Measurements from ENCODE around the gene DLG2. TPM values are rescaled to one million over a fixed set of nuclear protein-coding genes. Genes with fewer than 3 reads are reported as not detected.
"Not testable (repeated sequence)": the region's sequence is repeated elsewhere in the genome, so short reads cannot be mapped to it uniquely, and the experiment has no call there.

Gene DLG2
- polyA plus RNA-seq, 2 donors = 2.6 to 6.7 TPM

DNA sequence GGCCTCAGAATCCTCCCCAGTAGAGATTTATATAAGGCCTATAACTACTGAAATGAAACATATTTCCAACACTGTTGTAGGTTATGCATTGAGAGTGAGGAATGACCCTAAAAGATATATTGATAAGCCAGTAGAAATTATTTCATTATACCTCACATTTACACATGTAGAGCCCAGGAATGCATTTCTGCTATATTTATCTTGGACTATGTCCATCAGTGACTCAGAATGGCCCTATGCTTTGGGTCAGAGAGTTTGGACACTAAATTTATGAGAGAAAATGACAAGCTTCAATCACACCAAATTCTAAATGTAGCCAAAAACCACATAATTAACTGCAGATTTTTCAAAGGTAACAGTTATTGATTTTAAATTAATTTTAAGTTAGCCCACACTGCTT, 761.9 kb downstream of the DLG2 start:
- Histone ChIP-seq H3K4me1 (ENCODE audit: control insufficient read depth in 2 of 2, insufficient read depth in 2 of 2, low read length in 1 of 2) (no peaks in the 10 kb centered on the region), H3K27ac (ENCODE audit: low read depth in 2 of 2, low read length in 1 of 2) (no peak overlapping the region), H3K9me3 (ENCODE audit: control insufficient read depth in 2 of 2, insufficient read depth in 1 of 2, low read depth in 1 of 2, low read length in 1 of 2) (no peaks in the 10 kb centered on the region), H3K27me3 (ENCODE audit: control insufficient read depth in 1 of 2, insufficient read depth in 2 of 2, low read length in 2 of 2) (no peaks in the 10 kb centered on the region), H3K4me3 (ENCODE audit: low read depth in 1 of 2, low read length in 2 of 2) (no peak overlapping the region), H3K36me3 (ENCODE audit: control insufficient read depth in 2 of 2, insufficient read depth in 2 of 2, low read length in 1 of 2) (no peaks in the 10 kb centered on the region)

GRCh38 chr11:84857746-84858145, 769.4 kb downstream of the DLG2 start:
- Histone ChIP-seq H3K27ac (ENCODE audit: low read depth in 2 of 2, low read length in 1 of 2) (no peak overlapping the region), H3K27me3 (ENCODE audit: control insufficient read depth in 1 of 2, insufficient read depth in 2 of 2, low read length in 2 of 2) (no peaks in the 10 kb centered on the region), H3K36me3 (ENCODE audit: control insufficient read depth in 2 of 2, insufficient read depth in 2 of 2, low read length in 1 of 2) (no peaks in the 10 kb centered on the region), H3K4me3 (ENCODE audit: low read depth in 1 of 2, low read length in 2 of 2) (no peak overlapping the region), H3K4me1 (ENCODE audit: control insufficient read depth in 2 of 2, insufficient read depth in 2 of 2, low read length in 1 of 2) (no peaks in the 10 kb centered on the region), H3K9me3 (ENCODE audit: control insufficient read depth in 2 of 2, insufficient read depth in 1 of 2, low read depth in 1 of 2, low read length in 1 of 2) (no peaks in the 10 kb centered on the region)

DNA sequence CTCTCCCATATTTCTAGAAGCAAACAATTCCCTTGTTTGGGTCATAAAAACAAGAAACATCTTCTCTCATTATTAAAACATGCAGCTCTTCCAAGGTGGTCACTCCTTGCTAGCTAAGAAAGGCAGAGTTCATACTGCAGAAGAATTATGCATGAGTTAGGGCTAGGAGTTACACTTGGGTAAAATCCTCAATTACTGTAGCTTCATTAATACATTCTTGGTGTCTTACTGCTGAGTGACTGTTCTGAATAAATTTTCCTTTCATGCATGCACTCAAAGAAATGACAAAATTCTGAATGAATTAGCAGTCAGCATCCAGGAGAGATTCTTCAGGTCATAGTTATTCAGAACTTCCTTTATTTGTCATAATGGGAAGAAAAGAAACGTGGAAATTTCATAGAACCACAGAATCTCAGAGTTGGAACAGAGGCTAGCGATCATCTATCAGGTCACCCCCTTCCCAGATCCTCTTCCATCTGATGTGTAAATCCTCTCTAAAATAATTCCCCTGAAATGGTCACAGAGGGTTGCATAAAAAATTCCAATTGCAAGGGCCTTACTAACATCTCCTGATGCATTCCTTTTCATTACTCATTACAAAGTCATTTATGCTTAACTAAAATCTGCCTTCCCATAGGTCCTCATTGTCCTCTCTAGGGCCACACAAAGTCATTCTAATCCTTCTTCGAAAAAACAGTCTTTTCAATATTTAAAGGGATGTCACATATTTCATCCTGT, 771.5 kb downstream of the DLG2 start:
- no peaks in the 10 kb centered on the region for H3K4me1 ChIP-seq (ENCODE audit: control insufficient read depth in 2 of 2, insufficient read depth in 2 of 2, low read length in 1 of 2)
- H3K36me3 ChIP-seq (ENCODE audit: control insufficient read depth in 2 of 2, insufficient read depth in 2 of 2, low read length in 1 of 2) = no peaks in the 10 kb centered on the region
- H3K27me3 ChIP-seq (ENCODE audit: control insufficient read depth in 1 of 2, insufficient read depth in 2 of 2, low read length in 2 of 2) = no peaks in the 10 kb centered on the region
- no peak overlapping the region for H3K4me3 ChIP-seq (ENCODE audit: low read depth in 1 of 2, low read length in 2 of 2)
- no peak overlapping the region for H3K27ac ChIP-seq (ENCODE audit: low read depth in 2 of 2, low read length in 1 of 2)
- H3K9me3 ChIP-seq (ENCODE audit: control insufficient read depth in 2 of 2, insufficient read depth in 1 of 2, low read depth in 1 of 2, low read length in 1 of 2) = no peaks in the 10 kb centered on the region
- 76% methylated on average over 3 of the region's 3 CpGs for WGBS, 2 donors

GRCh38 chr11:84854498-84854880, 772.7 kb downstream of the DLG2 start:
- WGBS, 2 donors = 85 to 89% methylated on average over 3 of the region's 3 CpGs
- no peak overlapping the region for H3K27ac ChIP-seq (ENCODE audit: low read depth in 2 of 2, low read length in 1 of 2)
- H3K9me3 ChIP-seq (ENCODE audit: control insufficient read depth in 2 of 2, insufficient read depth in 1 of 2, low read depth in 1 of 2, low read length in 1 of 2) = no peaks in the 10 kb centered on the region
- H3K4me3 ChIP-seq (ENCODE audit: low read depth in 1 of 2, low read length in 2 of 2) = no peak overlapping the region
- no peaks in the 10 kb centered on the region for H3K4me1 ChIP-seq (ENCODE audit: control insufficient read depth in 2 of 2, insufficient read depth in 2 of 2, low read length in 1 of 2)
- H3K27me3 ChIP-seq (ENCODE audit: control insufficient read depth in 1 of 2, insufficient read depth in 2 of 2, low read length in 2 of 2) = no peaks in the 10 kb centered on the region
- no peaks in the 10 kb centered on the region for H3K36me3 ChIP-seq (ENCODE audit: control insufficient read depth in 2 of 2, insufficient read depth in 2 of 2, low read length in 1 of 2)

DNA sequence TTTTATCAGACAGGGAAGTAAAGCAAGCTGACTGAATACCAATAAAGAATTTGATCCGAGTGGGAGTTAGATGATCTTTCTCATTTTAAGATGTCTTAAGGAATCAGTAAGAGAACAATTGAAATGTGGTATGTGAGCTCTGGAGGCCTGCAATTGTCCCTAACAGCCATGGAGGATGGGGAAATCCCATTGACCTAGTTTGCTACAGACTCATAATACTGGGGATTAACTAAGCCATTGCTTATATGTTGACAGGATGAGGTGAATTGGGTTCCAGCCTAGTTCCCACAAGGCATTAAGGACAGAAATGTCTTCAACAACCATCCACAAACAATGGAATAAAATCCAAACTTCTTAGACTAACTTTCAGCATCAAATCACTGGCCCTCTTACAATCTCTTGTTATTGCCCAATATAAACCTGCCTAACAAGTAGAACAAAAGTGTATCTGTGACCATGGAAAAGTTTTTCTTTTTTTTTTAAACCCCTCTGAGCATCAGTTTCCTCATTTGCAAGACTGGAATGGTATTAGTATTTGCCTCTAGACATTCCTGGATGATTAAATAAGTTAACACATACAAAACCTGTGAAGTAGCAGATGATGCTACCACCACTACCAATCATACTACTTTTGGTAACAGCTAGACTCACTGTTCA, 773.2 kb downstream of the DLG2 start:
- WGBS, 2 donors = 66 to 79% methylated on average over 1 of the region's 1 CpG
- H3K36me3 ChIP-seq (ENCODE audit: control insufficient read depth in 2 of 2, insufficient read depth in 2 of 2, low read length in 1 of 2) = no peaks in the 10 kb centered on the region
- no peak overlapping the region for H3K27ac ChIP-seq (ENCODE audit: low read depth in 2 of 2, low read length in 1 of 2)
- no peaks in the 10 kb centered on the region for H3K9me3 ChIP-seq (ENCODE audit: control insufficient read depth in 2 of 2, insufficient read depth in 1 of 2, low read depth in 1 of 2, low read length in 1 of 2)
- H3K27me3 ChIP-seq (ENCODE audit: control insufficient read depth in 1 of 2, insufficient read depth in 2 of 2, low read length in 2 of 2) = no peaks in the 10 kb centered on the region
- no peaks in the 10 kb centered on the region for H3K4me1 ChIP-seq (ENCODE audit: control insufficient read depth in 2 of 2, insufficient read depth in 2 of 2, low read length in 1 of 2)
- no peak overlapping the region for H3K4me3 ChIP-seq (ENCODE audit: low read depth in 1 of 2, low read length in 2 of 2)

DNA sequence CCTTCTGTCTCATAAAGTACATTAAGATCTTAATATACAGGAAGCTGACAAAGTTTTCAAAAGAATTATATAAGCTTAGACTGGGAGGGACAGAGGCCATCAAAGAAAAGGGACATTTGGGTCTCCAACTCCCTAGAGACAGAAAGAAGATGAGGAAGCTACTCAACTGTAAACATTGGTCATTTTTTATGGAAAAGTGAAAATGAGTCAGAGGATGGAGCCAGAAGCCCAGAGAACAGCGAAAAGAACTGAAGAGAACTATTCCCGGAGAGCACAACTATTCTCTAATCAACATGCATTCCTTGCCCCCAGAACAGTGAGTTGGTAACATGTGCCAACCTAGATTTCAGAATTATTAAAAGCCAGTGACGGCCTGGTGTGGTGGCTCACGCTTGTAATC, 779.3 kb downstream of the DLG2 start:
- no peak overlapping the region for H3K27ac ChIP-seq (ENCODE audit: low read depth in 2 of 2, low read length in 1 of 2)
- 91 to 92% methylated on average over 4 of the region's 4 CpGs for WGBS, 2 donors
- no peaks in the 10 kb centered on the region for H3K36me3 ChIP-seq (ENCODE audit: control insufficient read depth in 2 of 2, insufficient read depth in 2 of 2, low read length in 1 of 2)
- H3K4me3 ChIP-seq (ENCODE audit: low read depth in 1 of 2, low read length in 2 of 2) = no peak overlapping the region
- no peaks in the 10 kb centered on the region for H3K9me3 ChIP-seq (ENCODE audit: control insufficient read depth in 2 of 2, insufficient read depth in 1 of 2, low read depth in 1 of 2, low read length in 1 of 2)
- no peaks in the 10 kb centered on the region for H3K27me3 ChIP-seq (ENCODE audit: control insufficient read depth in 1 of 2, insufficient read depth in 2 of 2, low read length in 2 of 2)
- H3K4me1 ChIP-seq (ENCODE audit: control insufficient read depth in 2 of 2, insufficient read depth in 2 of 2, low read length in 1 of 2) = no peaks in the 10 kb centered on the region

DNA sequence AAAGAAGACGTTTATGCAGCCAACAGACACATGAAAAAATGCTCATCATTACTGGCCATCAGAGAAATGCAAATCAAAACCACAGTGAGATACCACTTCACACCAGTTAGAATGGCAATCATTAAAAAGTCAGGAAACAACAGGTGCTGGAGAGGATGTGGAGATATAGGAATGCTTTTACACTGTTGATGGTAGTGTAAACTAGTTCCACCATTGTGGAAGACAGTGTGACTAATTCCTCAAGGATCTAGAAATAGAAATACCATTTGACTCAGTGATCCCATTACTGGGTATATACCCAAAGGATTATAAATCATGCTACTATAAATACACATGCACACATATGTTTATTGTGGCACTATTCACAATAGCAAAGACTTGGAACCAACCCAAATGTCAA, 786.9 kb downstream of the DLG2 start:
- not testable (repeated sequence) for H3K36me3 ChIP-seq (ENCODE audit: control insufficient read depth in 2 of 2, insufficient read depth in 2 of 2, low read length in 1 of 2); H3K27me3 ChIP-seq (ENCODE audit: control insufficient read depth in 1 of 2, insufficient read depth in 2 of 2, low read length in 2 of 2); H3K4me3 ChIP-seq (ENCODE audit: low read depth in 1 of 2, low read length in 2 of 2); H3K27ac ChIP-seq (ENCODE audit: low read depth in 2 of 2, low read length in 1 of 2); H3K9me3 ChIP-seq (ENCODE audit: control insufficient read depth in 2 of 2, insufficient read depth in 1 of 2, low read depth in 1 of 2, low read length in 1 of 2); H3K4me1 ChIP-seq (ENCODE audit: control insufficient read depth in 2 of 2, insufficient read depth in 2 of 2, low read length in 1 of 2)
- 66 to 68% methylated on average over 1 of the region's 1 CpG for WGBS, 2 donors

DNA sequence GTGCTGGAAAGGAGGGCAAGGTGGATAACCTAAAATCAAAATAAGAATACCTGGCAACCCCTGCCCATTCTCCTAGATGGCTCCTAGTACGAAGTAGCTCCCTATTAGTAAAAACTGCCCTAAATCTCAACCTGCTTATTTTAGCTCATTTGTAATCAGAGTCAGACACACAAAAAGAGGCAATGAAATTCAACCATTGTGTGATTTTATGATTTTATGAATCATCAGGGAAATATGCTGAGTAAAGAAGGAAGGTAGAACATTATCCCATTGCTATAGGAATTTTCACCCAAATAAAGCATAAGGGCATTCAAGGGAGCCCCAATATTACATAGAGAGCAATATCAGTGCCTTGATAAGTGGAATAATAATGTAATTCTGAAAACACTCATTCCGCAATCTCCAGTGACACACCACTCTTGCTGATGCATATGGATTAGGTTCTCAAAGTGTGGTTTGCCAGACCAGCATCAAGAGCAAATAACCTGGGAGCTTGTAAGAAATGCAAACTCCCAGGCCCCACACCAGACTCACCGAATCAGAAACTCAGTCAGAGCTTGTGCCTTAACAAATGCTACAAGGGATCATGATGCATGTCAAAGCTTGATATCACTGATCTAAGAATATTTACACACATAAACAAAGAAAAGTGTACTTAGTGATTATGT, 789.6 kb downstream of the DLG2 start:
- Histone ChIP-seq H3K4me3 (ENCODE audit: low read depth in 1 of 2, low read length in 2 of 2) (no peak overlapping the region), H3K4me1 (ENCODE audit: control insufficient read depth in 2 of 2, insufficient read depth in 2 of 2, low read length in 1 of 2) (no peaks in the 10 kb centered on the region), H3K9me3 (ENCODE audit: control insufficient read depth in 2 of 2, insufficient read depth in 1 of 2, low read depth in 1 of 2, low read length in 1 of 2) (no peaks in the 10 kb centered on the region), H3K36me3 (ENCODE audit: control insufficient read depth in 2 of 2, insufficient read depth in 2 of 2, low read length in 1 of 2) (no peaks in the 10 kb centered on the region), H3K27me3 (ENCODE audit: control insufficient read depth in 1 of 2, insufficient read depth in 2 of 2, low read length in 2 of 2) (no peaks in the 10 kb centered on the region), H3K27ac (ENCODE audit: low read depth in 2 of 2, low read length in 1 of 2) (no peak overlapping the region)
- 84% methylated on average over 3 of the region's 3 CpGs for WGBS, 2 donors

- no peak overlapping the region for H3K4me3 ChIP-seq (ENCODE audit: low read depth in 1 of 2, low read length in 2 of 2)
- no peaks in the 10 kb centered on the region for H3K4me1 ChIP-seq (ENCODE audit: control insufficient read depth in 2 of 2, insufficient read depth in 2 of 2, low read length in 1 of 2)
- H3K27me3 ChIP-seq (ENCODE audit: control insufficient read depth in 1 of 2, insufficient read depth in 2 of 2, low read length in 2 of 2) = no peaks in the 10 kb centered on the region
- H3K27ac ChIP-seq (ENCODE audit: low read depth in 2 of 2, low read length in 1 of 2) = no peak overlapping the region
- no peaks in the 10 kb centered on the region for H3K9me3 ChIP-seq (ENCODE audit: control insufficient read depth in 2 of 2, insufficient read depth in 1 of 2, low read depth in 1 of 2, low read length in 1 of 2)
- no peaks in the 10 kb centered on the region for H3K36me3 ChIP-seq (ENCODE audit: control insufficient read depth in 2 of 2, insufficient read depth in 2 of 2, low read length in 1 of 2)
Measured at GRCh38 chr11:84836371-84836770, 790.8 kb downstream of the DLG2 start.
